ENCODE measurements around the gene EFCAB6.

EFCAB6 gene

DNA sequence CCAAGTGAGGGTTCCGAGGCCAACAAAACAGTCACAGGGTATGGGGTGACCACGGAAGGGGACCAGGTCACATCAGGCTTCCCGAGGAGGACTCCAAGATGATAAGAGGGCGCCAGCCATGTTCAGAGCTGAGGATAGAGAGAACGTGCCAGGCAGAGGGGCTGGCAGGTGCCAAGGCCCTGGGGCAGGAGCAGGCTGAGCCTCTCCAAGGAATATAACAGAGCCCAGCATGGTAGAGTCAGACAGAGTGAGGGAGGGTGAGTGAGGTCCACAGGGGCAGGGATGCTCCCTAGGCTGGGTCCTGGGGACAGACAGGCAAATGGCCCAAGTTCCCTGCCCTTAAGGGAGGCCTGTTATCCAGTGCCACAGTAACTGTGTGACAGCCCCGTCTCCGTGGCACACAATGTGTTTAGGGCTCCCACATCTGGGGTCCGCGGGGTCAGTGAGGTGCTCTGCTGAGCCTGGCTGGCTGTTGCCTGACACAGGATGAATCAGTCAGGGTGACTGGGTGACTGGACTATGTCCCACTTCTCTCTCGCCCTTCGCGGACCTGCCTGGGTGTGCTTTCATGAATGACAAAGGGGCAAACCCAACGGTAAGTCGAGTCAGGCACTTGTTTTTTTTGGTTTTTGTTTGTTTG lies 295.0 kb downstream of the EFCAB6 start:
- no peak for DNase-seq

GRCh38 chr22:43516386-43516785 lies 295.7 kb downstream of the EFCAB6 start:
- no peak for DNase-seq

DNA sequence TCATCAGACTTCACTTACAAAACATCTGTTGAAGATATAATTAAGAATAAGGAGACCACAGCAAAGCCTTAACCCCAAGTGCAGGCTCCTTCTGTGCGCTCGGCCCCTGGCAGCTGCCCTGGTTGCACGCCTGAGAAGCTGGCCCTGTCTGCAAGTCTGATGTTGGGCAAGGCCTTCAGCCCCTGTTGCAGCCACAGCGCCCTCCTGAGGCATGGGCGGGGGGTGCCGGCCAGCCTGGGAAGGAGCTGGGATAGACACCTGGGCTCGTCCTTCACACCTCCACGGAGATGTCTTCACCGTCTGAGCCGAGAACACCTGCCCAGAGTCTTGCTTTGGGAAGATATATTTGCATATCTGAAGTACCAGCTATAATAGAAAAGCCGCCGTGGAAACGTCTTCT lies 296.2 kb downstream of the EFCAB6 start:
- no peak for DNase-seq

- no peak for DNase-seq
These were observed 296.7 kb downstream of the EFCAB6 start for GRCh38 chr22:43515411-43515810.

- no peak for DNase-seq
These were observed 297.5 kb downstream of the EFCAB6 start for GRCh38 chr22:43514476-43515157.

DNA sequence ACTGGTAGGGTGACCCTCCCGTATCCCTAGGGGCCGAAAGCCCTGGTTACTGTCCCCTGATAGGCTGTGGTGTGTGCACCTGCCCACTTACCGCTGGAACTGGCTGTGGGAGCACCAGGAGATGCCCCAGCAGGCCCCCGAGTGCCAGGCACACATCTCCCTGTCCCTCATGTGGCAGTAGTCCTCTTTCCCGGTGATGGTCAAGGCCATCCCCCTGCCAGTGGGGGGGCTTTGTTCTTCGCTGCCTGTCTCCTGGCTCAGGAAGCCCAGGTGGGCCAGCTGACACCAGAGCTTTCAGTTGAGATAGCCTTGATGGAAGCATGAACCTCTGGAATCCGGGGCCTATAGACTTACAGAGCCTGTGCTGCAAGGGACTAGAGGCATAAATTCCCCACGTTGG lies 299.8 kb downstream of the EFCAB6 start:
- no peak for DNase-seq

DNA sequence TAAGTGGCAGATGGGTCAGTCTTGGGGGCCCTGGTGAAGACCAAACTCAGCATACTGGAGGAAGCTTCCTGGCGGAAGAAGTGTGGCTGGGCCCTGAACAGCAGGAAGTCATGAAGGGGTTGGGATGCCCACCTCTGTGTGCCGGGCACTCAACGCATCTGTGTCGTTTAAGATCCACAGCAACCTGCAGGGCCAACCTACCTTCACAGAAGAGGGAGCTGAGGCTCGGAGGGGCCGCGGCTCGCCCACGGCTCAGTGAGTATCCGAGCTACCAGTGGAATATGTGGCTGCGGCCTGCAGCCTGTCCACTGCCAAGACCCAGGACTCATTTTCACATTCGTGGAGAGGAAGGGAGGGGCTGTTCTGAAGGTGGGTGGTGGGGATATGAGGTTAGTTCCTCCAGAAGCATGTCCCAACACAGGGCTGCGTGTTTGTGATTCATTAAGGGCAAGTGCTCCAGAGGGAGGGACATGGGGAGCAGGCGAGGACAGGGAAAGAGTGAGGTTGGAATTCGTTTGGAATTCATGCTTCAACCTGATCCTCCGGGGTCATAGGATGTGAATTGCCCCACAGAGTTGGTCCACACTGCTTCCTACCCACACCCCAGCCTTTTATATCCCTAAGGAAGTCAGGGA lies 300.7 kb downstream of the EFCAB6 start:
- no peak for DNase-seq

GRCh38 chr22:43510281-43511070 lies 301.6 kb downstream of the EFCAB6 start:
- no peak for DNase-seq

DNA sequence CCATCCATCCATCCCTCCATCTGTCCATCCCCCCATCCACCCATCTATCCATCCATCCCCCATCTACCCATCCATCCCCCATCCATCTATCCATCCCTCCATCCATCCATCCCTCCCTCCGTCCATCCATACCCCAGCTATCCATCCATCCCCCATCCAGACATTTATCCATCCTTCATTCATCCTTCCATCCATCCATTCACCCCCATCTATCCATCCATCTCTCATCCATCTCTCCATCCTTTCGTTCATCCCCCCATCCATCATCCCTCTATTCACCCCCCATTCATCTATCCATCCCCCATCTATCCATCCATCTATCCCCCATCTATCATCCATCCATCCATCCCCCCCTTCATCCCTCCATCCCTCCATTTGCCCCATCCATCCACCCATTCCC lies 302.8 kb downstream of the EFCAB6 start:
- DNase-seq, result no peak

DNA sequence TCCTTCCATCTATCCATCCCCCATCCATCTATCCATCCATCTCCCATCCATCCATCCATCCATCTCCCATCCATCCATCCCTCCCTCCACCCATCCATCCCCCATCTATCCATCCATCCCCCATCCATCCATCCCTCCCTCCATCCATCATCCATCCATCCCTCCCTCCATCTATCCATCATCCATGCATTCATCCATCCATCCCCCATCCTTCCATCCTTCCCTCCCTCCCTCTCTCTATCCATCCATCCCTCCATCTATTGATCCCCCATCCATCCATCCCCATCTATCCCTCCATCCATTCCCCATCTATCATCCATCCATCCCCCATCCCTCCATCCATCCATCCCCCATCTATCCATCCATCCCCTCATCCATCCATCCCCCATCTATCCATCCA lies 303.6 kb downstream of the EFCAB6 start:
- no peak for DNase-seq

DNA sequence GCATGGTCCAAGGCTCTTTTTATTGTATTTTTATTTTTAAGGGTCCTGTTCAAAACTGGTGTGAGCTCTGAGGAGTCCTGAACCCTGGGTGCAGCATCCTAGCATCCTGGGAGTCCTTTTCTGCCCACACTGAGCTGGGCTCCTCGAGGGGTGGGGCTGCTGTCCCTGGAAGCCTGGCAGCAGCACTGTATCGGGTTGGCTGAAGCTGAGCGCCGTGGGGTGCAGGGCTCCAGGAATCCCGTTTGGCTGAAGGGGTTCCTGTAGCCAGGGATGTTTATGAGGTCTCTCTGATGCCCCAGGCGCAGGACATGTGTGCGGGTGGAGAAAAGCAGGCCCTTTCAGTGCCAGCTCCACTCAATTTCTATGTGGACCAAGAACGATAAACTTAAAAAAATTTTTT lies 304.9 kb downstream of the EFCAB6 start:
- DNase-seq, result no peak

GRCh38 chr22:43506487-43506886 lies 305.6 kb downstream of the EFCAB6 start:
- no peak for DNase-seq

DNA sequence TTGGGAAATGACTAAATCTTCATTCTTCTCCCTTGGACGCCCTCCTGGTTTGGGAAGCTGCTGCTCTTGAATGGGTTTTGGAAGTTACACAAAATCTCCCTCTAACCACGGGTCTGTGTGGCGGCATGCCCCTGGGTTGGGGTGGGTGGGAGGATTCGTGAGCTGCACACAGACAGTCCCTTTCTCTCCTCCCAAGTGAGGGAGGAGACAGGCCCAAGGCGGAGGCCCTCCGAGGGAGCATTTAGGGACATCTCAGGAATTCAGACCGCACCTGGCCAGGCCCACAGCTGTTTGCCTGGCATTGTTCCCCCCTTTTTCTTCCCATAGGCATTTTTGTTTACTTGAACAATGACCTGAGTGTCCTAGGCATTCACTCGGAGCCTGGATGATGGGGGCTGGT lies 306.2 kb downstream of the EFCAB6 start:
- DNase-seq, result no peak

GRCh38 chr22:43505423-43505822 lies 306.7 kb downstream of the EFCAB6 start:
- DNase-seq, result no peak

DNA sequence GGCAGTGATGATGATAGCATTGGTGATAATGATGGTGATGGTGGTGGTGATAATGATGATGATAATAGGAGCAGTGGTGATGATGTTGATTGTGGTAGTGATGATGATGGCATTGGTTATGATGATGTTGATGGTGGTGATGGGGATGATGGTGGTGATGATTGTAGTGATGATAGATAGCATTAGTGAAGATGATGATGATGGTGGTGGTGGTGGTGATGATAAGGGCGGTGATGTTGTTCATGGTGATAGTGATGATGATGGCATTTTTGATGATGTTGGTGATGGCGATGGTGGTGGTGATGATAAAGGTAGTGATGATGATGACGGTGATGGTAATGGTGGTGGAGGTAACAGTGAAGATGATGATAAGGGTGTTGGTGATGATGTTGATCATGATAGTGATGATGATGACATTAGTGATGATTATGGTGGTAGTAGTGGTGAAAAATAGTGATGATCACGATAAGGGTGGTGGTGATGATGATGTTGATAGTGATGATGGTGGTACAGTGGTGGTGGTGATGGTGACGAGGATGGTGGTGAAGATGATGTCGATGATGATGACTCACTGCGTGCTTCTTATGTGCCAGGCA lies 307.3 kb downstream of the EFCAB6 start:
- DNase-seq, result no peak

- DNase-seq, result no peak
These were observed 308.0 kb downstream of the EFCAB6 start for GRCh38 chr22:43504068-43504467.

DNA sequence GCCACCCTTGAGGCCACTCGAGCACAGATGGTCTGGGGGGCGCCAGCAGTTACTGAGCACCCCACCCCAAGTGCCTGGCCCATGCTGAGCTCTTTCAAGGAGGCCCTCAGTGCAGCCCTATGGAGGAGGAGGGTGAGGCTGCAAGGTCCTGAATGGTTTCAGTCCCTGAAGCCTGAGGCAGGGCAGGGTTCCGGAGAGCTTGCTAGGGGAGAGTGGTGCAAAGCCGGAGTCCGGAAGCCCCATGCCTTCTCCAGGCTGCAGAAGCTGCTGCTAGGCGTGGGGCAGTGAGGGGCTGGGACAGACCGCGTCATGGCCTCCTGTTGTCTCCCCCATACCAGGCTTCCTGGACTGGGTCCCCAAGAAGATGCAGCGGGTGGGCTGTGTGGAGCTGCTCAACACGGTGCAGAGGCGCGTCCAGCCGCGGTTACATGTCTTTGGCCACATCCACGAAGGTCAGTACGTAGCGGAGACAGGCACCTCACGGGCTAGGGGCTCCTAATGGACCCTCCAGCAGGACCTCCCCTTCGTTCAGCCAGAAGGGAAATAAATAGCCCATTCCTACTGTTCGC lies 309.7 kb downstream of the EFCAB6 start:
- DNase-seq, result no peak

DNA sequence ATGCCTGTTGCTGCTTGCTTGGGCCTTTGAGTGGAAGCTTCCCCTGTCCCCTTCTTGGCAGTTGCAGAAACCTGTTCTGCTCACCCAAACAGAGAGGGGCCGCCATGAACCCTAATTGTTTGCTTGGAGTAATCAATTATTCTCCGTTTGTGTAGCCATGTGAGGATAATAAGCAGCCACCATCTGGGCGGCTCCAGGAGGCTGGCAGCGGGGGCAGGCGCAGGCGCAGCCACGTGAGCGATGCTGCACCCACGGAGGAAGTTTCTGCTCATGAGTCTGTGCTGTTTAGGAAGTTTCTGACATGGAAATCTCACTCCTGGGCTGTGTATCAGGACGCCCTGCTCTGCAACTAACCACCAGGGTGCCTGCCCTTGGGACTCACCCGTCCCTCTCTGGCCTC lies 310.2 kb downstream of the EFCAB6 start:
- DNase-seq, result no peak

GRCh38 chr22:43500792-43501785 lies 311.0 kb downstream of the EFCAB6 start:
- DNase-seq, result no peak

DNA sequence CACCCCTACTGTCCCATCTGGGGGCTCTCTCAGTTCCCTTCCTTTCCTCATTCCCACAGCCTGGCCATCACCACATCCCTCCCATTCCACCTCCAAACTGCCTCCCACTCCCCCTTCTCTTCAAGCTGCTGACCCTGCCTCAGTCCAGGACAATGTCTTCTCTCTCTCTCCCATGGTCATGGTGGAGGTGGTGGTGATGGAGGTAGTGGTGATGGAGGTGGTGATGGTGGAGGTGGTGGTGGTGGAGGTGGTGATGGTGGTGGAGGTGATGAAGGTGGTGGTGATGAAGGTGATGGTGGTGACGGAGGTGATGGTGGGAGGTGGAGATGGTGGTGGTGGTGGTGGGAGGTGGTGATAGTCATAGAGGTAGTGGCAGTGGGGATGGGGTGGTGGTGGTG lies 313.2 kb downstream of the EFCAB6 start:
- no peak for DNase-seq

All from NCI-H2227 treated with DMSO at 0.1 percent for 48 hours (cell line).